Transverse colon (tissue), 3 donors: ENCODE measurements around the gene RASA4B.
"Not testable (repeated sequence)": the region's sequence is repeated elsewhere in the genome, so short reads cannot be mapped to it uniquely, and the experiment has no call there.

Source experiments
- CTCF ChIP-seq, 5 experiments: fragments of 200-600 bp in 3 of 5; fragments of 450-650 bp in 2 of 5; sonication (generic) in 3 of 5; IDR thresholded peaks; 1 replicate in 2 of 5; 2 replicates in 3 of 5; pipeline ENCODE4 v1.5.1; 2016 to 2017; ENCODE audit warnings: antibody characterized with exemption in 5 of 5, inconsistent platforms in 3 of 5, mild to moderate bottlenecking in 2 of 5, moderate library complexity in 1 of 5
- EP300 ChIP-seq: sonication (generic); formaldehyde crosslinking; IDR thresholded peaks from one replicate; pipeline ENCODE4 v1.6.1; 2017; ENCODE audit warnings: antibody characterized with exemption, low read depth
- POLR2A ChIP-seq: fragments of 450-650 bp; IDR thresholded peaks from one replicate; pipeline ENCODE4 v1.6.1; 2016; ENCODE audit warnings: antibody characterized with exemption, mild to moderate bottlenecking, moderate library complexity

GRCh38 chr7:102478314-102479208, 39.0 kb downstream of the RASA4B start, which contains the start of gene POLR2J:
- TF ChIP-seq POLR2A: peak; percentile 54
- peak in 4 of 5 experiments; percentile 29 to 60 (median 48) for TF ChIP-seq CTCF (IDR thresholded peaks at IDR 0.05)
- TF ChIP-seq EP300: not testable (repeated sequence)
